NCI-H128 (cell line): ENCODE measurements around the gene ADISSP.

Experiments
- DNase-seq: peaks from one replicate; lab custom pipeline; 2025; ENCODE audit not compliant: unreplicated experiment; lab: John Stamatoyannopoulos, UW

Gene ADISSP

DNA sequence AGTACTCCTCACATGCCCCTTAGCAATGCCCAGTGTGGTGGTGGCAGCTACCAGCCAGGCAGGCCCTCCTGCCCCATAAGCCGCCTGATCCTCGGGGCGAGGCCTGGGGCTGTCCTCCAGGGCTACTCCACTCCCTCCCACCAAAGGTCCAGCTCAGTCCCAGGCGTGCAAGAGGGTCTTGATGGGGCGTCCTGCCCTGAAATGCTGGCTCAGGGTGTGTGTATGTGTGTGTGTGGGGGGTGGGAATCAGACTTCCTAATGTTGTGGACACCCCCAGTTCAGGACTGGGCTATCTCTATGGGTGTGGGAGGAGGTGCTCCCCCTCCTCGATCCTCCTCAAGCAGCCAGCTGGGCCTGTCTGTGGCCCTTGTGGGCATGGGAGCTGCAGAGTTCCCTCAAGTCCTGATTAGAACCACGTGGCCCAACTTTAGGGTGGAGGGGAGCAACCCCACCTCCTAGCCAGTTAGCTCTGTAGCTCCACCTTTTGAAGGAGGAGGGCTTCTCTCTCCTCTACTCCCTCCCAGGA lies 27.6 kb downstream of the ADISSP start:
- DNase-seq: no peak

DNA sequence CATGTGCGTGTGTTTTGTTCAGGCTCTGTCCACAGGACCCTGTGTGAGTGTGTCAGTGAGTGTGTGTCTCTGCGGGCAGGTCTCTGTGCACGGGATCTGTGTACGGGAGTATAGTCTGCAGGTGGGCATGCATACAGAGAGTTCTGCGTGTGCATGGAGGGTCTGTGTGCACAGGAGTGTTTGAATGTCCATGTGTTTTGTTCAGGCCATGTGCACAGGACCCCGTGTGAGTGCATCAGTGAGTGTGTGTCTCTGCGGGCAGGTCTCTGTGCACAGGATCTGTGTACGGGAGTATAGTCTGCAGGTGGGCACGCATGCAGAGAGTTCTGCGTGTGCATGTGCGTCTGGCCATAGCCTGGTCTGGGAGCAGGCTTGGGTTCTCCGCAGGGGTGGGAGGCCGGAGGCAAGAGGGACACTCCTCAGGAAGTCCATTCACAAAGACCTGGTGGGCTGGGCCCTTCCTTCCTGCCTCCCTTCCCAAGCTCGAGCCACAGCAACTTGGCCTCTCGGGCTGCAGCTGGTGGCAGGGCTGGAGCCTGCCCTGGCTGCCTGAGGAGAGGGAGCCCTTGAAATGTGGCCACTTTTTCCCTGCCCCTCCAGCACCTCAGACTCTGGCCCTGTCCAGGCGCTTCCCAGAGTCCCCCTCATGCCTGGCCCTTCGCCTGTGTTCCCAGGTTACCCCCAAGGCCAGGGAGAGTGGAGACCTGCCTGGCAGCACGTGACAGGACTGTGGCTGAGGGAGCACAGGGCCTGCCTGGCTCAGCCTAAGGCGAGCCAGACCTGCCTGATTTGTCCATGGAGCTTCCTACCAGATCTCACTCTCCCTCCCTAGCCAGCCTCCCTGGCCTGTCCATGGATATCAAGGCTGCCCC lies 28.3 kb downstream of the ADISSP start:
- no peak for DNase-seq

DNA sequence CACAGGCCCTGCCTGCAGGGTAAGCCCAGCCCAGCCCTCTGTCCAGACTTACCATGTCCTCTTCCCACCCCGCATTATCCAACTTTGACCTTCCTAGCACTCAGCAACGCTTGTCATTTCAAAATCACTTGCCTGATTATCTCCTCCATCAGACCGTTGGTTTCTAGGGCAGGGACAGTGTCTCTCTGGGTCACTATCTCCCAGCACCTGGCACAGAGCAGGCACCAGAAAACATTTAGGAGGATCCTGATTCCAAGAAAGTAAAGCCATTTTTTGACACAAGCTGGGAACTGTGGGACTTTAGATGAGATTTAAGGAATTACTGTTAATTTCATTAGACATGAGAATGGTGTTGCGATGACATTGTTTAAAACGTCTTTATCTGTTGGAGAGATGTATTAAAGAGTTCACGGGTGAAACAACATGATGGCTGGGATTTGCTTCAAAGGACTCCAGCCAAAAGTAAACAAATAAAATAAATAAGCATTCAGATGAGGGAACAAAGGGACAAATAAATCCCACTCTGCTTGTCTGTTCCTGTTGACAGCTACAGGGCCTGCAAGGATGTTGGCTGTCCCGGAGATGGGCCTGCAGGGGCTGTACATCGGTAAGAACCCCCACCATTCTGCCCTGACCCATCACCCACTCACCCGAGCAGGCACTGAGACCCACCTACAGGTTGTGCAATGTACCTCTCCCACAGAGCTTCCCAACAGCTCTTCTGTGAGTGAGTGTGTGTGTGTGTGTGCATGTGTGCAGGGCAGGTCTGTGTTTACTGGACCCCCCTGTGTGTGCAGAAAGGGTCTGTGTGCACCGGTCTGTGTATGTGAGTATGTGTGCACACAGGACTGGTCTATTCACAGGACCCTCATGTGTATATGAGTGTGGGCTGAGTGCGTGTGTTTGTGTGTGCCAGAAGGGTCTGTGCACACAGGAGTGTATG lies 29.2 kb downstream of the ADISSP start:
- DNase-seq: no peak

- no peak for DNase-seq
Observed at GRCh38 chr20:3735768-3736167, 31.8 kb downstream of the ADISSP start.

GRCh38 chr20:3734111-3734843 lies 33.3 kb downstream of the ADISSP start:
- DNase-seq: no peak

DNA sequence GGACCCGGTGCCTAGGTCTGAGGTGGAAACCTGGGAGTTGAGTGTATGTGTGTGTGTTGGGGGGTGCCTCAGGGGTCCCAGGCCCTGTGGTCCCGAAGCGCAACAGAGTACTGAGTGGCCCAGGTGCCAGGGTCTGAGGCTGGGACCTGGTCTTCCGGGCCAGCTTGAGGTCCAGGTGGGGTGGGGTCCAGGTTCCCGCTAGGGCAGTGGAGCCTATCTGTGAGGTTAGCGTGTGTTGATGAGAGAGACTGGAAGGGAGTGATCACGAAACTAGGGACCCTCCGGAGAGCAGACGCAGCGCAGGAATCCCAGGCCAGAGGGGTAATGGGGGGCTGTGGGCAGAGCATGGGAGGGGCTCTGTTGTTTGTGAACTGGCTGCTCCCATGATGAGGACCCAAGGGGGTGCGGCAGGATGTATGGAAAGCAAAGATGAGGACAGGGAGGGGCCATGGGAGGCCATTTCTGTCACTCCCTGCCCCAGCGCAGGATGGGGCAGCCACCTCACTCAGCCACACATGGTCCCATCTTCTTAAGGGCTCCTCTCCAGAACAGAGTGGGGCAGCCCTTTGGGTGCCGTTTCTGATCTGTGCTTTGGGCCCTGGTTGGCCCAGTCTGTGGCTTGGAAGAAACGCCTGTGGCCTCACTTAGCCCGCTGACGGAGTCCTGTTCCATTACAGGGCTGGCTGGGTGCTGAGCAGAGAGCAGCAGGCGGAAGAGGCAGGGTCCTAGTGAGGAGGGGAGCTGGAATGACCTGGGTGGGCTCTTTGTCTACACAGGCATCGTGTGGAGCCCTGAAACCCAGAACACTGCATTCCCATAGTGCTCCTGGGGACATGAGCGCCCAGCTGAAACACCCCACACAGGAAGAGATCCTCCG lies 34.2 kb downstream of the ADISSP start:
- DNase-seq: no peak

DNA sequence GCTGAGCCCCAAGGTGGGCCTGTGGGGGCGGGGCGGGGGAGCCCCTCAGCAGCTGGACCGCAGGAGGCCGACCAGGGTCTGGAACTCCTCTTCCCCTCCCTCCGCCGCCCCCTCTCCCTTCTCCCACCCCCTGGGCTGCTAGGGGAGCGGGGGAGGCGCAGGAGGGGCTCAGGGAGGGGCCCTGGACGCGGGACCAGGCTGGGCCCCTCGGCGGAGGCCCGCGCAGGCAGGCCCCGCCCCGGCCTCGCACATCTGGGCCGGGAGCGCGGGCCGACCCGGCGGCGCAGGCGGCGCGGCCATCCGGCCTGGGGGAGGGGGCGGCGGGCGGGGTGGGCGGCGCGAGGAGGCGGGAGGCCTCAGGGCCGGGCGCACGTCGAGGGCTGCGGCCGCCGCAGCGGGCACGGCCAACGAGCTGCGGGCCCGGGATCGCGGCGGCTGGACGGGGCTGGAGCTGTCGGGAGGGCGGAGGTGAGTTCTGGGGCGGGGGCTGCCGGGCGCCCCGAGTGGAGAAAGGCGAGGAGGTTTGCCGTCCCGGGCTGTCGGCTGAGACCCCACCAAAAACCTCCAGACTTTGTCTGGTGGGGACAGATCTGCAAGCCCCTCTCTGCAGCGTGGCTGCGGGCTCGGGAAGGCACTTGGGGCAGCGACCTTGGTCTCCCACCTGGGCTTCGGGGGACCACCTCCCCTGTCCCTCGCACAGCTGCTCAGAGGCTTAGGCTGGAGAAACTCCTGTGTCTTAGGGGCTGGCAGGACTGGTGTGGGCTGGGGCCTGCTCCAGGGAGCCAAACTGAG lies 35.0 kb downstream of the ADISSP start, which contains the start of gene HSPA12B:
HSPA12B (plus strand) TSS at position 359 of the 792 bp plus-strand sequence. CDS start 5,990 bp downstream, outside the sequence.
- no peak for DNase-seq

DNA sequence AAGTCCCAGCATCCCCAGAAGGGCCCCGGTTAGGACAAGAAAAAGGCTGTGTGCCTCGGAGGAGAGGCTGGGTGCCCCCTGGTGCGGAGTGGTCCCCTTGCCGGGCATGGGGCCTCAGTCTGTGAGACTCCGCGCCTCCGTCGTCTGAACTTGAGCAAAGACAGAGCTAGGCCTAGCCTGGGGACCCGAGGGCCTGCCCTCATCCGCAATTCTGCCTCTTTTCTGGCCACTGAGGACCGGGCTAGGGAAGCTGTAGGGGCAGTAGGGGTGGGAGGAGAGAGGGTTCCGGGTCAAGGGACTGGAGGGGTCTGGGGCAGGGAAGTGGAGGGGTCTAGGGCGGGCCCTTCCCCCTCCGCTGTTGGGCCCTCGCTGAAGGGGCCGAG lies 35.6 kb downstream of the ADISSP start:
- no peak for DNase-seq

GRCh38 chr20:3730803-3731672 lies 36.5 kb downstream of the ADISSP start:
- no peak for DNase-seq

- DNase-seq: no peak
Observed at GRCh38 chr20:3729811-3730540, 37.6 kb downstream of the ADISSP start.

GRCh38 chr20:3729378-3729777 lies 38.2 kb downstream of the ADISSP start:
- no peak for DNase-seq

DNA sequence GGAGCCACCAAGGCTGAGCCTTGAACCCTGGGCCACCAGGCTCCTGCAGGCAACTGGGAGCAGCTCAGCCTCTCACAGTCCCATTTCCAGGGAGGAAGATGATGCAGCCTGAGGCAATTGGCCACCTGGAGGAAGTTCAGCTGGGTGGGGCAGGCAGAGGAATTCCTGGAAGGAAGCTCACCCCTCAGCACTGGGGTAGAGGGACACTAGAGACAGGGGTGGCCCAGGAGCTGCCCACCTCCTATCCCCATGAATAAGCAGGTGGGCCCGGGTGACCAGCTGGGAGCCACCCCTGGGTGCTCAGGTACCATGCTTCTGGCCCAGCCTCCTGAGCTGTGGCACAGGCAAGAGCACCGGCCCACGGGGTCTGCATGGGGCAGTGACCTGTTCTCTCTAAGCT lies 38.7 kb downstream of the ADISSP start:
- DNase-seq: no peak

DNA sequence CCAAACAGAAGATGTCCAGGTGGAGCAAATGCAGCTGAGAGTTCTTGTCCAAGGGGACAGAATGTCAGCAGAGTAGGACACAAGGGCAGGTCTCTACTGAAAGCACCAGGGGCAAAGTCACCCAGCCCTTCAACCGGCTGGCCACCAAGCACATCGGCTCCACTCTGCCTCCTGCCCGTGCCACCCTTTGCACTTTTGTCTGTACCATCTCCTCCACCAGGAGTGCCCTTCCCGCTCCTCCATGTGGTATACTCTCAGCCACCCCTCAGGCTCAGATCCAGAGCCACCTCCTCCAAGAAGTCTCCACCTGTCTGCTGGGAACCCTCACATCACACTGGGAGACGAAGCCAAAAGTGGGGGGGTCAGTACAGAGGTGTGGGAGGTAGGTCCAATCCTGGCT lies 39.2 kb downstream of the ADISSP start:
- DNase-seq: no peak

DNA sequence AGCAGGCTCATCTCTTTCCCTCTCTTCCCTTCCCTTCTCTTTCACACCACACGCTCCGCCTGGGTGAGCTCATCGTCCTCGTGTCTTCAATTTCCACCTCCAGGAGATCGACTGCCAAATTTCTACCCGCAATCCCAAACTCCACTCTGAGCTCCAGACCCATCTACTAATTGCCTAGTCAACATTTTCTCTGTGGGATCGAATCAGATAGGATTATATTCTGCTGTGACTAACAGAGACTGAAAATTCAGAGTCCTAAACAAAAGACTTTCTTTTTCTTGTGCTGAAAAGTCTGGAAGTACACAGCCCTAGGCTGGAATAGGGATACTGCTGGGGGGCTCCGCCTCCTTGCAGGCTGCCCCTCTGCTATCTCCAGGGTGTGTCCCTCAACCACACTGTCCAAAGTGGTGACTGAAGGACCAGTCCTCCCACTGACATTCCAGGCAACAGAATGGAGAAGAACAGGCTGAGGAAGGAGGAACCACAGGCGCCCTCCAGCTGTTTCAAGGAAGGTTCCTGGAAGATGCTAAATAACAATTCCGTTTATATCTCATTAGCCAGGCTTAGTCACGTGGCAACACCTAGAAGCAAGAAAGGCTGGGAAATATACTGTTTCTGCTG lies 40.0 kb downstream of the ADISSP start:
- DNase-seq: no peak

- DNase-seq: no peak
Observed at GRCh38 chr20:3724356-3724755, 43.2 kb downstream of the ADISSP start.

DNA sequence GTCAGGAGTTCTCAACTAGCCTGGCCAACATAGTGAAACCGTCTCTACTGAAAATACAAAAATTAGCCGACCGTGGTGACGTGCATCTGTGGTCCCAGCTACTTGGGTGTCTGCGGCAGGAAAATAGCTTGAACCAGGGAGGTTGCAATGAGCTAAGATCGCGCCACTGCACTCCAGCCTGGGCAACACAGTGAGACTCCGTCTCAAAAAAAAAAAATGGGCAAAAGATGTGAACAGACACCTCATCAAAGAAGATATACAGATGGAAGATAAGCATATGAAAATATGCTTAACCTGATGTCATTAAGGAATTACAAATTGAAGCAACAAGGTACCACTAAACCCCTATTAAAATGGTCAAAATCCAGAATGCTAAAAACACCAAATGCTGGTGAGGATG lies 44.3 kb downstream of the ADISSP start:
- no peak for DNase-seq

DNA sequence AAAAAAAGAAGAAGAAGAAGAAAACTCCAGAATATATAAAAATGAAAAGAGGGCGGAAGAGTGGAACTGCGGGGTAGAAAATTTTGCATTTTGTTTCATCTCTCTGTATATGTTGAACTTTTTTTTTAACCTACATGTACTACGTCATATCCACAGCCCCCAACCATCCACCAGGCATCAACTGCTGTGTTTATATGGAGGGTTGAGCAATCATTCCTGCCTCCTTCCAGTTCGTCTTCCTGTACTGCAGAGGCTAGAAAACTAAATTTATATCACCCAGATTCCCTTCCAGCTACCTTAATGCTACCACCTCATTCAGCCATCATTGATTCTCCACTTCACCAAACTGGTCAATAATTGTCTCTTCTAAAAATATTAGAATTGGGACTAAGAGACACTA lies 45.6 kb downstream of the ADISSP start:
- no peak for DNase-seq
